Stomach (tissue), 4 donors: ENCODE data around the gene MAP7.

ENCODE experiments used
- EP300 ChIP-seq: sonication (generic); formaldehyde crosslinking; IDR thresholded peaks from one replicate; pipeline ENCODE4 v1.6.1; 2017; ENCODE audit warnings: antibody characterized with exemption
- POLR2A ChIP-seq, 4 donors: fragments of 450-650 bp; IDR thresholded peaks; one replicate each; pipeline ENCODE4 v1.6.1; 2016; ENCODE audit warnings: antibody characterized with exemption in 4 of 4, control low read depth in 2 of 4, mild to moderate bottlenecking in 1 of 4, moderate library complexity in 1 of 4
- POLR2AphosphoS5 ChIP-seq, 3 donors: sonication (generic); formaldehyde crosslinking; IDR thresholded peaks; one replicate each; pipeline ENCODE4 v1.6.1; 2016; ENCODE audit warnings: antibody characterized with exemption in 3 of 3
- TF ChIP-seq, protein P1 (sequence below), 7 experiments: fragments of 450-650 bp in 4 of 7; fragments of 200-600 bp in 3 of 7; sonication (generic) in 3 of 7; IDR thresholded peaks; one replicate each; pipeline ENCODE4 v1.5.1; 2016 to 2019; ENCODE audit warnings: antibody characterized with exemption in 7 of 7, control low read depth in 2 of 7, mild to moderate bottlenecking in 1 of 7

DNA sequence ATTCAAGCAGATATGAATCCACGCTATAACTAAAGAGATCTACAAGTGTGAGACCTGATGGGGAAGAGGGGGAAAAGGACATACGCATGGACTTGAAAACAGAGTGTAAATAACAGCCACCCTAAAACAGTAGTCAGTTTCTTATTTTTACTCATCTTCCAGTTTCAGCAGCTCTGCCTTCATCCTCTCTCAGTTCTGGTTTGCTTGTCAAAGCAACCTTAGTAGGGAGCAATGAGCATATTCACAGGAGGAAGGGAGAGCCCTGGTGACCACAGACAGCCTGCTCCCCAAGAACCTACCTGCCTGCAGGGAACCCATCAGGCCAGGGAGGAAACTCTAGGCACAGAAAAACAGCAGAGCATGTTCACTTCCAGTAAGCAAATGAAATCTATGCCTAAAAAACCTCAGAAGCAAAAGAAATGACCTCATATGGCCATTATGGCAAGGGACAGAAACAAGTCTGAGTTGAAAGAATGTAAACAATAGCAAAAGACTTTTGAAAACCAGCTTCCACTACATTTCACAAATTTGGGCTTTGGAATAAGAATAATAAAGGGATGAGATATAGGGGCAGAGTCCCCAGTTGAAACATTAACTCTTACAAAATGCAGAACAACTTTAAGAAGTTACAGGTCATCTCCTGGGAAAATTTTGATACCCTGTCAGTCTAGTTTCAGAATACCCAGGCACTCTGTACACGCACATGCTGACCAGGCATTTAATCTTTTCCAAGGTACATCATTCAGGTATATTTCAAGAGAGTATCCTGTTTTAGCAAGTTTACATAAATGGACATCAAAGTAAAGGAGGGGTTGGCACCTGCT is 139.8 kb downstream of the MAP7 start:
- TF ChIP-seq, protein P1, sequence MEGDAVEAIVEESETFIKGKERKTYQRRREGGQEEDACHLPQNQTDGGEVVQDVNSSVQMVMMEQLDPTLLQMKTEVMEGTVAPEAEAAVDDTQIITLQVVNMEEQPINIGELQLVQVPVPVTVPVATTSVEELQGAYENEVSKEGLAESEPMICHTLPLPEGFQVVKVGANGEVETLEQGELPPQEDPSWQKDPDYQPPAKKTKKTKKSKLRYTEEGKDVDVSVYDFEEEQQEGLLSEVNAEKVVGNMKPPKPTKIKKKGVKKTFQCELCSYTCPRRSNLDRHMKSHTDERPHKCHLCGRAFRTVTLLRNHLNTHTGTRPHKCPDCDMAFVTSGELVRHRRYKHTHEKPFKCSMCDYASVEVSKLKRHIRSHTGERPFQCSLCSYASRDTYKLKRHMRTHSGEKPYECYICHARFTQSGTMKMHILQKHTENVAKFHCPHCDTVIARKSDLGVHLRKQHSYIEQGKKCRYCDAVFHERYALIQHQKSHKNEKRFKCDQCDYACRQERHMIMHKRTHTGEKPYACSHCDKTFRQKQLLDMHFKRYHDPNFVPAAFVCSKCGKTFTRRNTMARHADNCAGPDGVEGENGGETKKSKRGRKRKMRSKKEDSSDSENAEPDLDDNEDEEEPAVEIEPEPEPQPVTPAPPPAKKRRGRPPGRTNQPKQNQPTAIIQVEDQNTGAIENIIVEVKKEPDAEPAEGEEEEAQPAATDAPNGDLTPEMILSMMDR (IDR thresholded peaks at IDR 0.05), result no peak
- TF ChIP-seq POLR2AphosphoS5 (IDR thresholded peaks at IDR 0.05), result no peak
- TF ChIP-seq POLR2A (IDR thresholded peaks at IDR 0.05), result no peak
- no peak for TF ChIP-seq EP300
